DLD1 (cell line): ENCODE data around the gene ARHGEF7.
"Not testable (repeated sequence)": the region's sequence is repeated elsewhere in the genome, so short reads cannot be mapped to it uniquely, and the experiment has no call there.

Experiments
- in situ Hi-C: cut with HindIII; loops from 2 replicates; pipeline ENCODE4 v1.10.0; 2017; ENCODE audit warnings: low sequenced_read_pairs

ARHGEF7 gene

GRCh38 chr13:111115061-111115964, at the start of gene ARHGEF7:
Gene ARHGEF7, plus strand, starts transcription at chr13:111115310. Its CDS starts 217 bp downstream, at chr13:111115527.
- in situ Hi-C loops = no loop called here

GRCh38 chr13:111065698-111066097, 49.4 kb upstream of the ARHGEF7 start:
- in situ Hi-C loops = no loop called here

GRCh38 chr13:111066544-111066943, 48.6 kb upstream of the ARHGEF7 start:
- in situ Hi-C loops = no loop called here

GRCh38 chr13:111068009-111068350, 47.1 kb upstream of the ARHGEF7 start:
- in situ Hi-C loops = no loop called here

- in situ Hi-C loops = not testable (repeated sequence)
Measured at GRCh38 chr13:111071120-111071519, 44.0 kb upstream of the ARHGEF7 start.

- in situ Hi-C loops = not testable (repeated sequence)
Measured at GRCh38 chr13:111071526-111071925, 43.6 kb upstream of the ARHGEF7 start.

- in situ Hi-C loops = no loop called here
Measured at GRCh38 chr13:111074826-111075225, 40.3 kb upstream of the ARHGEF7 start.

- in situ Hi-C loops = no loop called here
Measured at GRCh38 chr13:111076155-111077013, 38.7 kb upstream of the ARHGEF7 start.

GRCh38 chr13:111079375-111079774, 35.7 kb upstream of the ARHGEF7 start:
- in situ Hi-C loops = no loop called here

GRCh38 chr13:111080642-111081041, 34.5 kb upstream of the ARHGEF7 start:
- in situ Hi-C loops = no loop called here

GRCh38 chr13:111082240-111082639, 32.9 kb upstream of the ARHGEF7 start:
- in situ Hi-C loops = no loop called here

GRCh38 chr13:111082769-111083168, 32.3 kb upstream of the ARHGEF7 start:
- in situ Hi-C loops = not testable (repeated sequence)

- in situ Hi-C loops = not testable (repeated sequence)
Measured at GRCh38 chr13:111083693-111084092, 31.4 kb upstream of the ARHGEF7 start.

- in situ Hi-C loops = no loop called here
Measured at GRCh38 chr13:111090169-111090568, 24.9 kb upstream of the ARHGEF7 start.

- in situ Hi-C loops = no loop called here
Measured at GRCh38 chr13:111092685-111093084, 22.4 kb upstream of the ARHGEF7 start.

GRCh38 chr13:111093136-111093535, 22.0 kb upstream of the ARHGEF7 start:
- in situ Hi-C loops = no loop called here

- in situ Hi-C loops = no loop called here
Measured at GRCh38 chr13:111093634-111094033, 21.5 kb upstream of the ARHGEF7 start.

- in situ Hi-C loops = no loop called here
Measured at GRCh38 chr13:111095031-111095840, 19.9 kb upstream of the ARHGEF7 start.

GRCh38 chr13:111095911-111096501, 19.1 kb upstream of the ARHGEF7 start:
- in situ Hi-C loops = no loop called here

GRCh38 chr13:111099290-111099689, 15.8 kb upstream of the ARHGEF7 start:
- in situ Hi-C loops = no loop called here

- in situ Hi-C loops = no loop called here
Measured at GRCh38 chr13:111110054-111110453, 5.1 kb upstream of the ARHGEF7 start.
